H1 (cell line): Measurements from ENCODE around the gene ROR1. TPM values are rescaled to one million over a fixed set of nuclear protein-coding genes. Genes with fewer than 3 reads are reported as not detected.
A peak's percentile ranks its signal among the peaks of the same experiment; 100 is the strongest.

Experiments
- CTCF ChIA-PET: fragments of 300-600 bp; sonication (Branson Sonifier 250); formaldehyde crosslinking; loops from one replicate; lab custom pipeline; 2021; ENCODE audit not compliant: partially characterized antibody; lab: Charles Lee
- POLR2A ChIA-PET: fragments of 300-600 bp; sonication (Branson Sonifier 250); formaldehyde crosslinking; loops from one replicate; lab custom pipeline; 2021; ENCODE audit warnings: inconsistent platforms; ENCODE audit not compliant: partially characterized antibody; lab: Charles Lee
- DNase-seq, 2 experiments: peaks; one replicate each; pipeline versions ENCODE4 v3.0.0 to v3.0.0-alpha.2; 2010 to 2022; ENCODE audit warnings: low spot score in 2 of 2, low read depth in 1 of 2, mixed read lengths in 1 of 2
- FAIRE-seq: peaks from 2 replicates; lab custom pipeline; 2011; peaks lifted over from hg19 to GRCh38; lab: Jason Lieb, UNC
- H2AFZ ChIP-seq: 2 replicates; pipeline ENCODE4 v1.8.1; 2012; ENCODE audit warnings: low read length, inconsistent platforms
- H2AK5ac ChIP-seq: 2 replicates; pipeline ENCODE4 v1.6.1; 2013; ENCODE audit warnings: low read depth, low read length
- H2BK120ac ChIP-seq: replicated peaks from 2 replicates; pipeline ENCODE3; 2013; ENCODE audit warnings: low read depth, low read length, inconsistent platforms
- H2BK12ac ChIP-seq: 2 replicates; pipeline ENCODE4 v1.6.1; 2013; ENCODE audit warnings: low read depth, low read length
- H2BK15ac ChIP-seq: 2 replicates; pipeline ENCODE4 v1.6.1; 2013; ENCODE audit warnings: low read length
- H2BK20ac ChIP-seq: 2 replicates; pipeline ENCODE4 v1.6.1; 2013; ENCODE audit warnings: low read length
- H2BK5ac ChIP-seq: 2 replicates; pipeline ENCODE4 v1.6.1; 2013; ENCODE audit warnings: low read depth, low read length
- H3K14ac ChIP-seq: 2 replicates; pipeline ENCODE4 v1.6.1; 2013; ENCODE audit warnings: inconsistent platforms; ENCODE audit not compliant: insufficient read length
- H3K18ac ChIP-seq: 2 replicates; pipeline ENCODE4 v1.6.1; 2013; ENCODE audit warnings: low read length; ENCODE audit errors: extremely low read depth
- H3K23ac ChIP-seq: 2 replicates; pipeline ENCODE4 v1.6.1; 2013; ENCODE audit warnings: inconsistent platforms; ENCODE audit not compliant: insufficient read length
- H3K23me2 ChIP-seq: 2 replicates; pipeline ENCODE4 v1.6.1; 2013; ENCODE audit warnings: low read depth, low read length
- H3K27ac ChIP-seq: 2 replicates; pipeline ENCODE4 v1.6.1; 2011; ENCODE audit warnings: low read depth, low read length, inconsistent platforms
- H3K27me3 ChIP-seq, 4 experiments: replicated peaks in 1 of 4; 1 replicate in 1 of 4; 2 replicates in 3 of 4; pipeline versions ENCODE4 v1.6.1 to v1.8.1; 2011 to 2013; ENCODE audit warnings: low read length in 3 of 4, mild to moderate bottlenecking in 3 of 4, inconsistent platforms in 2 of 4, mixed read lengths in 2 of 4, moderate library complexity in 1 of 4; ENCODE audit not compliant: control insufficient read depth in 3 of 4, insufficient read depth in 3 of 4; ENCODE audit errors: extremely low read depth in 1 of 4
- H3K36me3 ChIP-seq, 4 experiments: 2 replicates each; pipeline versions ENCODE4 v1.6.1 to v1.8.1; 2011 to 2013; ENCODE audit warnings: mild to moderate bottlenecking in 4 of 4, low read length in 3 of 4, moderate library complexity in 2 of 4, control low read depth in 1 of 4, inconsistent platforms in 1 of 4; ENCODE audit not compliant: insufficient read depth in 4 of 4, control insufficient read depth in 2 of 4
- H3K4ac ChIP-seq: replicated peaks from 2 replicates; pipeline ENCODE3; 2013; ENCODE audit warnings: low read length, low read depth, mixed read lengths, inconsistent platforms; ENCODE audit not compliant: insufficient read length
- H3K4me1 ChIP-seq, 4 experiments: replicated peaks in 1 of 4; 1 replicate in 1 of 4; 2 replicates in 3 of 4; pipeline versions ENCODE4 v1.6.1 to v1.8.1; 2011 to 2013; ENCODE audit warnings: low read length in 3 of 4, inconsistent platforms in 2 of 4, mixed read lengths in 1 of 4; ENCODE audit not compliant: insufficient read depth in 4 of 4, control insufficient read depth in 3 of 4
- H3K4me2 ChIP-seq, 2 experiments: 2 replicates each; pipeline versions ENCODE4 v1.6.1 to v1.8.1; 2011 to 2013; ENCODE audit warnings: low read depth in 2 of 2, low read length in 2 of 2, control low read depth in 1 of 2, inconsistent platforms in 1 of 2, mild to moderate bottlenecking in 1 of 2; ENCODE audit not compliant: insufficient read depth in 1 of 2
- H3K4me3 ChIP-seq, 4 experiments: fragments of 200-600, 300-600 bp in 1 of 4; sonication (generic), shearing (Covaris generic), sonication (Bioruptor Twin) in 1 of 4; 2 replicates each; pipeline versions ENCODE4 v1.5.1 to v1.8.1; 2011 to 2016; ENCODE audit warnings: low read length in 4 of 4, low read depth in 3 of 4, control low read depth in 2 of 4, inconsistent platforms in 2 of 4, mild to moderate bottlenecking in 2 of 4, mixed read lengths in 1 of 4, moderate library complexity in 1 of 4; ENCODE audit not compliant: insufficient read depth in 2 of 4; ENCODE audit errors: extremely low read depth in 1 of 4
- H3K56ac ChIP-seq: replicated peaks from 2 replicates; pipeline ENCODE3; 2013; ENCODE audit warnings: low read depth, mild to moderate bottlenecking, mixed read lengths, low read length, inconsistent platforms; ENCODE audit not compliant: insufficient read length
- H3K79me1 ChIP-seq: 2 replicates; pipeline ENCODE4 v1.6.1; 2013; ENCODE audit warnings: low read depth, low read length, control low read depth
- H3K79me2 ChIP-seq, 2 experiments: 2 replicates each; pipeline versions ENCODE4 v1.6.1 to v1.8.1; 2012 to 2013; ENCODE audit warnings: low read length in 2 of 2, mild to moderate bottlenecking in 2 of 2, inconsistent platforms in 1 of 2; ENCODE audit not compliant: insufficient read depth in 2 of 2, control insufficient read depth in 1 of 2
- H3K9ac ChIP-seq, 4 experiments: replicated peaks in 1 of 4; 1 replicate in 1 of 4; 2 replicates in 3 of 4; pipeline versions ENCODE4 v1.6.1 to v1.8.1; 2011 to 2013; ENCODE audit warnings: low read depth in 3 of 4, low read length in 3 of 4, control low read depth in 2 of 4, mild to moderate bottlenecking in 2 of 4, moderate library complexity in 2 of 4, inconsistent platforms in 1 of 4; ENCODE audit errors: extremely low read depth in 1 of 4
- H3K9me3 ChIP-seq, 2 experiments: 2 replicates each; pipeline versions ENCODE4 v1.6.1 to v1.8.1; 2012 to 2013; ENCODE audit warnings: mild to moderate bottlenecking in 2 of 2, moderate library complexity in 2 of 2, control low read depth in 1 of 2, inconsistent platforms in 1 of 2, low read depth in 1 of 2, low read length in 1 of 2, mixed read lengths in 1 of 2; ENCODE audit not compliant: insufficient read depth in 2 of 2
- H4K20me1 ChIP-seq, 2 experiments: replicated peaks in 1 of 2; 2 replicates each; pipeline versions ENCODE3 to v1.8.1; 2011 to 2013; ENCODE audit warnings: inconsistent platforms in 2 of 2, low read length in 2 of 2, mild to moderate bottlenecking in 1 of 2; ENCODE audit not compliant: insufficient read depth in 2 of 2, control insufficient read depth in 1 of 2
- H4K5ac ChIP-seq: 2 replicates; pipeline ENCODE4 v1.6.1; 2013; ENCODE audit warnings: low read length, low read depth, mixed read lengths, inconsistent platforms; ENCODE audit not compliant: insufficient read length
- H4K8ac ChIP-seq: 2 replicates; pipeline ENCODE4 v1.8.0; 2013; ENCODE audit warnings: mild to moderate bottlenecking, moderate library complexity, low read length, inconsistent platforms; ENCODE audit not compliant: insufficient read depth; ENCODE audit errors: extremely low read depth
- H4K91ac ChIP-seq: replicated peaks from 2 replicates; pipeline ENCODE3; 2013; ENCODE audit warnings: low read length, mixed read lengths, inconsistent platforms; ENCODE audit not compliant: insufficient read length
- ASH2L ChIP-seq: fragments of 200-600, 300-600 bp; sonication (generic); IDR thresholded peaks from one replicate; pipeline ENCODE4 v1.7.1; 2017; ENCODE audit warnings: low read length
- CTCF ChIP-seq, 3 experiments: IDR thresholded peaks; 1 replicate in 2 of 3; 2 replicates in 1 of 3; pipeline versions ENCODE4 v1.5.1 to v1.6.1; 2011; ENCODE audit warnings: low read length in 3 of 3, mild to moderate bottlenecking in 3 of 3, inconsistent platforms in 2 of 3, low read depth in 1 of 3, moderate library complexity in 1 of 3; ENCODE audit not compliant: insufficient read depth in 1 of 3; ENCODE audit errors: control extremely low read depth in 1 of 3
- EP300 ChIP-seq, 2 experiments: IDR thresholded peaks; 1 replicate in 1 of 2; 2 replicates in 1 of 2; pipeline ENCODE4 v1.6.1; 2011 to 2012; ENCODE audit warnings: low read depth in 2 of 2, low read length in 2 of 2, mild to moderate bottlenecking in 2 of 2, borderline replicate concordance in 1 of 2, inconsistent platforms in 1 of 2, moderate library complexity in 1 of 2
- RAD21 ChIP-seq, 2 experiments: IDR thresholded peaks in 1 of 2; conservative IDR thresholded peaks in 1 of 2; 2 replicates each; pipeline ENCODE4 v1.6.1; 2011; ENCODE audit warnings: low read depth in 2 of 2, low read length in 2 of 2, improper control_type of control experiment in 1 of 2, inconsistent platforms in 1 of 2, mild to moderate bottlenecking in 1 of 2, moderate library complexity in 1 of 2
- WGBS, 2 experiments: shearing (Covaris generic) in 1 of 2; methylation state at CpG; one replicate each; pipeline versions ENCODE4 v1.1.6 to v1.1.7; 2013 to 2015; ENCODE audit warnings: low lambda C conversion rate in 2 of 2, mixed read lengths in 2 of 2, inconsistent platforms in 1 of 2, low coverage in 1 of 2, missing lambda C conversion rate in 1 of 2; ENCODE audit not compliant: insufficient replicate concordance in 2 of 2, insufficient coverage in 1 of 2, insufficient read length in 1 of 2; ENCODE audit errors: extremely low coverage in 1 of 2, missing lambda C conversion rate in 1 of 2; 5-methylcytosine and 5-hydroxymethylcytosine counted together
- polyA plus RNA-seq, 7 experiments: library from polyadenylated mRNA; depleted of rRNA in 3 of 7; stranded (reverse) in 5 of 7; unstranded in 2 of 7; fragments of >200 nt in 5 of 7; fragments of 200-250 nt in 2 of 7; gene quantifications; 1 replicate in 5 of 7; 2 replicates in 1 of 7; 4 replicates in 1 of 7; pipeline versions ENCODE4 v1.2.1 to v1.2.3, GENCODE V29; 2011 to 2013; ENCODE audit warnings: missing spikeins in 2 of 7, mixed read lengths in 2 of 7
- total RNA-seq: library from RNA; stranded (reverse); fragmentation: NEBNext Ultra II Directional; extraction: Animal tissue kit (Norgen Biotek cat#: 25700); gene quantifications from 2 replicates; pipeline ENCODE4 v1.2.1, GENCODE V29; 2021
- TF ChIP-seq, protein P1 (sequence below): IDR thresholded peaks from 2 replicates; pipeline ENCODE4 v1.6.1; 2012; ENCODE audit warnings: inconsistent platforms

The ROR1 gene
- total and polyA plus RNA-seq, 2 of the 8 experiments (the other 6 are each of a cell fraction or from before 2014, with no cell fraction given): 33.6 to 73.6 TPM

DNA sequence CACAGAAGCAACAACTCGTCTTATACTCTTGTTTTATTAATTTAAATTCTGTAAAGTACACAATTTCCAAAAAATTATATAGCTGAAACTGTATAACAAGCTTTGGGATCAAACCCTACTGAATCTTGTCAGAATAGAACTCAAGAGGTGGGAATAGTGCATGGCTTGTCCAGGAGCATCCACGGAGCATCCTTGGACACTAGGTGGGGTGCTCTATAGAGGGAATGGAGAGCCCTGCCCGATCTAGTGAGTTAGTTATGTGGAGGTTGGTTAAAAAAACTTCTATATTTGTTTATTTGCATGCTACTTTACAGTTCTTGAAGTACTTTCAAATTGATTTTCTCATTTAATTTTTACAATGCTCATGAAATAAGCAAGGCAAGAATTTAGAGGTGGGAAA lies 28.3 kb downstream of the ROR1 start:
- Histone ChIP-seq H2BK120ac (no peak overlapping the region), H4K20me1 (peaks cover 2 to 7% of the 10 kb centered on the region in 2 experiments)
- POLR2A ChIA-PET: interaction anchor here (0.6 kb wide), 1 partner anchor 12 kb away, joined by 3 read pairs; no protein-coding TSS in a partner anchor

More for the DNA sequence above, 28.3 kb downstream of the ROR1 start:
- no peak overlapping the region for H4K91ac ChIP-seq
- no peak overlapping the region for H2BK20ac ChIP-seq
- CTCF ChIA-PET: interaction anchor here (0.7 to 1.9 kb wide), 6 partner anchors 10 to 128 kb away, joined by 3 to 6 read pairs (median 4); no protein-coding TSS in a partner anchor
- H3K9me3 ChIP-seq: no peaks in the 10 kb centered on the region
- no peaks in the 10 kb centered on the region for H3K36me3 ChIP-seq
- H2AFZ ChIP-seq: no peak overlapping the region
- no peak overlapping the region for H3K4me2 ChIP-seq
- H3K23ac ChIP-seq: no peak overlapping the region
- no peak overlapping the region for H4K8ac ChIP-seq
- H3K56ac ChIP-seq: no peak overlapping the region
- H3K79me1 ChIP-seq: peaks cover 8% of the 10 kb centered on the region
- no peak overlapping the region for H4K5ac ChIP-seq
- H2BK5ac ChIP-seq: no peak overlapping the region
- H2BK15ac ChIP-seq: no peak overlapping the region
- H3K4me3 ChIP-seq: no peak overlapping the region
- peaks cover 9 to 28% (median 23%) of the 10 kb centered on the region in 4 experiments for H3K4me1 ChIP-seq
- no peak overlapping the region for H3K27ac ChIP-seq
- H3K9ac ChIP-seq: no peak overlapping the region
- H2BK12ac ChIP-seq: no peak overlapping the region
- no peaks in the 10 kb centered on the region for H3K27me3 ChIP-seq
- H3K79me2 ChIP-seq: peaks cover 29 to 98% of the 10 kb centered on the region in 2 experiments
- H3K4ac ChIP-seq: no peak overlapping the region
- peak; percentile 32 for FAIRE-seq
- DNase-seq: no peak
- H3K23me2 ChIP-seq: 0 out of 2 replicates have a peak, but pooled peaks cover 2% of the 10 kb centered on the region
- H3K18ac ChIP-seq: no peak overlapping the region
- H3K14ac ChIP-seq: no peak overlapping the region
- peak in 2 of 3 experiments; percentile 13 to 35; a peak in 2 of 4 replicates for TF ChIP-seq CTCF (IDR thresholded peaks at IDR 0.05; ENCODE audit: control extremely low read depth in 1 of 3, insufficient read depth in 1 of 3, low read depth in 1 of 3, low read length in 3 of 3)
- TF ChIP-seq, protein P1, sequence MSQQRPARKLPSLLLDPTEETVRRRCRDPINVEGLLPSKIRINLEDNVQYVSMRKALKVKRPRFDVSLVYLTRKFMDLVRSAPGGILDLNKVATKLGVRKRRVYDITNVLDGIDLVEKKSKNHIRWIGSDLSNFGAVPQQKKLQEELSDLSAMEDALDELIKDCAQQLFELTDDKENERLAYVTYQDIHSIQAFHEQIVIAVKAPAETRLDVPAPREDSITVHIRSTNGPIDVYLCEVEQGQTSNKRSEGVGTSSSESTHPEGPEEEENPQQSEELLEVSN: no peak
- TF ChIP-seq RAD21 (IDR thresholded peaks at IDR 0.05 in 1 of 2, conservative IDR thresholded peaks at IDR 0.05 in 1 of 2; ENCODE audit: low read depth in 2 of 2, low read length in 2 of 2): peak in 1 of 2 experiments; percentile 35; a peak in 2 of 4 replicates
- TF ChIP-seq ASH2L: no peak
- no peak for TF ChIP-seq EP300 (IDR thresholded peaks at IDR 0.05; ENCODE audit: borderline replicate concordance in 1 of 2, low read depth in 2 of 2, low read length in 2 of 2)
- TF ChIP-seq, all 59 proteins: peak for 2
- 78% methylated on average over 3 of the region's 3 CpGs; no CpG with 5 or more reads in 1 of the 2 experiments for WGBS, 2 experiments
- H2AK5ac ChIP-seq: no peak overlapping the region
